GM18498 (cell line): ENCODE results near the gene RASA3.
"Not testable (repeated sequence)": the region's sequence is repeated elsewhere in the genome, so short reads cannot be mapped to it uniquely, and the experiment has no call there.

Experiments used
- ATAC-seq: cut with Tn5 transposase; IDR thresholded peaks from one replicate; pipeline ENCODE4 v1.9.1; 2021; ENCODE audit warnings: mild to moderate bottlenecking, moderate library complexity; ENCODE audit not compliant: unreplicated experiment

Gene RASA3, protein sequence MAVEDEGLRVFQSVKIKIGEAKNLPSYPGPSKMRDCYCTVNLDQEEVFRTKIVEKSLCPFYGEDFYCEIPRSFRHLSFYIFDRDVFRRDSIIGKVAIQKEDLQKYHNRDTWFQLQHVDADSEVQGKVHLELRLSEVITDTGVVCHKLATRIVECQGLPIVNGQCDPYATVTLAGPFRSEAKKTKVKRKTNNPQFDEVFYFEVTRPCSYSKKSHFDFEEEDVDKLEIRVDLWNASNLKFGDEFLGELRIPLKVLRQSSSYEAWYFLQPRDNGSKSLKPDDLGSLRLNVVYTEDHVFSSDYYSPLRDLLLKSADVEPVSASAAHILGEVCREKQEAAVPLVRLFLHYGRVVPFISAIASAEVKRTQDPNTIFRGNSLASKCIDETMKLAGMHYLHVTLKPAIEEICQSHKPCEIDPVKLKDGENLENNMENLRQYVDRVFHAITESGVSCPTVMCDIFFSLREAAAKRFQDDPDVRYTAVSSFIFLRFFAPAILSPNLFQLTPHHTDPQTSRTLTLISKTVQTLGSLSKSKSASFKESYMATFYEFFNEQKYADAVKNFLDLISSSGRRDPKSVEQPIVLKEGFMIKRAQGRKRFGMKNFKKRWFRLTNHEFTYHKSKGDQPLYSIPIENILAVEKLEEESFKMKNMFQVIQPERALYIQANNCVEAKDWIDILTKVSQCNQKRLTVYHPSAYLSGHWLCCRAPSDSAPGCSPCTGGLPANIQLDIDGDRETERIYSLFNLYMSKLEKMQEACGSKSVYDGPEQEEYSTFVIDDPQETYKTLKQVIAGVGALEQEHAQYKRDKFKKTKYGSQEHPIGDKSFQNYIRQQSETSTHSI

DNA sequence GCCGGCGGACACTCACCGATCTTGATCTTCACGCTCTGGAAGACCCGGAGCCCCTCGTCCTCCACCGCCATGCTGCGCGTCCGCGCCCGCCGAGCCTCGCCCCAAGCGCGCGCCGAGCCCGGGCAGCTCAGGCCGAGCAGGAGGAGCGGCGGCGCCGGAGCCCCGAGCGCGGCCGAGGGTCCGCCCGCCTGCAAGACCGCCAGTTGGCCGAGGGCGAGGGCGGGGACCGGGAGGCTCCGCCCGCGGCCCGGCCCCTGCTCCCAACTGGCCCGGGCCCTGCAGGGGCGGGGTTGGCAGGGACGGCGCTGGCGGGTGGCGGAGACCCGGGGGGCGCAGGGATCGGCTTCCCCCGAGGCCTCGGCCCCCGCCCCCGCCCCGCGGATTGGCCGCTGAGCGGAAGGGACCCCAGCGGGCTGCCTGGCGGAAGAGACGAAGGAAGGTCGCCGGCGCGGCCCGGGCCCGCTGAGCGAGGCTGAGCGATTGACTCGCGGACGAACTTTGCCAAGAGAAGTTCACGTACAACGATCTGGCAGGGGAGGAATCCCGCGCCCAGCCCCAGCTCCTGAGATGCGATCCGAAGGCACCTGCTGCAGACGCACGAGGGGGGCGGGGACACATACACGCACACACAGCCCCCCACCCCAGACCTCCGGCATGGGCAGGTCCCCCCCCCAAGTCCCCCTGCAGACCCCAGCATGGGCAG is at the start of gene RASA3:
Gene RASA3 (minus strand): TSS at position 205 of the 703 bp plus-strand sequence. CDS start 134 bp downstream, at position 71.
- peak; percentile 67 for ATAC-seq

DNA sequence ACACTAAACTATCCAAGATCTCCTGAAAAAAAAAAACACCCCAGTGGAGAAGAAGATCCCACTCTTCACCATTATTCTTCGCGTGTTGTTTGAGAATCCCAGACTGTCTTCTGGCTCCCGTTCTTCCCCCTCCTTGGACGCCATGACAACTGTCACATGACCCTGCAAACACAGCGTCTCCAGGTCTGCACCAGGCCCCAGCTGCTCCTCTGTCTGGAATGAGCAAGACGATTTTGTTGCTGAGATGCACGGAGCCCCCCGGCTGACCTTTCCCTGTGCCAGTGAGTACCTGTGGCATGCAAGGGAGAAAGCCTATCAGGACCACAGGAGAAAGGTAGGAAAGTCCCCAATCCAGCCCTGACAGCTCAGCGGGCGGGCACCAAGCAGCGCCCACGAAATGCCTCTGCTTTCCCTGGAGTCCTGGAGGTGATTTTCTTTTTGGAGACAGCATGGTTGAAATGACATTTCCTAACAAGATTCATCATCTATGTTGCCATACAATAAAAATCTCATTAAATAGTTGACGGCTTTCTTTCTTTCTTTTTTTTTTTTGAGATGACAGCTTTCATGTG is 46.8 kb upstream of the RASA3 start, which contains the start of gene CFAP97D2:
Gene CFAP97D2 (plus strand): TSS at position 171 of the 572 bp plus-strand sequence. CDS start 74 bp downstream, at position 245.
- no peak for ATAC-seq

DNA sequence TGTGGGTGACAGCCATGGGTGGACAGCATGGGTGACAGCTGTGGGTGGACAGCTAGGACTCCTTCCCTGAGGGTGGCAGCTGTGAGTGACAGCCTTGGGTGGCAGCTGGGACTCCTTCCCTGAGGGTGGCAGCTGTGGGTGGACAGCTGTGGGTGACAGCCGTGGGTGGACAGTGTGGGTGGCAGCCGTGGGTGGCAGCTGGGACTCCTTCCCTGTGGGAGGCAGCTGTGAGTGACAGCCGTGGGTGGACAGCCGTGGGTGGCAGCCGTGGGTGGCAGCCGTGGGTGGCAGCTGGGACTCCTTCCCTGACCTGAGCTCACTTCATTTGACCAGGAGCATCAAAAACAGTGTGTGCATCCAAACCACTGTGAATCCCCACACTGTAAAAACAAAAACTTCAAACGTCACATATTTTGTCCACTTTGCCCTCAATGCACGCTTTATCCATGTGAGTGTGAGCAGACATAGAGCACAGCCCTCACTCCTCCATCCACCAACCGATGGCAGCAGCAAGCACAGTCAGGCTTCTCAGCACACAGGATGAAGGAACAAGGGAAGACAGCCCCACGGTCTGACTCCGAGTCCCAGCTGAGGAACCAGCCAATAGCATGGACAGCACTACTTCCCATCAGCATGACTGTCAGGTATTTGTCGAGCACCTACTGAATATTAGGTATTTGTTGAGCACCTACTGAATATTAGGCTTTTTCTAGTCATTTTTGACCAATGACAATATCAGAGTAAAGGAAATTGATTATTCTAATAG is 45.0 kb upstream of the RASA3 start:
- ATAC-seq: no peak

DNA sequence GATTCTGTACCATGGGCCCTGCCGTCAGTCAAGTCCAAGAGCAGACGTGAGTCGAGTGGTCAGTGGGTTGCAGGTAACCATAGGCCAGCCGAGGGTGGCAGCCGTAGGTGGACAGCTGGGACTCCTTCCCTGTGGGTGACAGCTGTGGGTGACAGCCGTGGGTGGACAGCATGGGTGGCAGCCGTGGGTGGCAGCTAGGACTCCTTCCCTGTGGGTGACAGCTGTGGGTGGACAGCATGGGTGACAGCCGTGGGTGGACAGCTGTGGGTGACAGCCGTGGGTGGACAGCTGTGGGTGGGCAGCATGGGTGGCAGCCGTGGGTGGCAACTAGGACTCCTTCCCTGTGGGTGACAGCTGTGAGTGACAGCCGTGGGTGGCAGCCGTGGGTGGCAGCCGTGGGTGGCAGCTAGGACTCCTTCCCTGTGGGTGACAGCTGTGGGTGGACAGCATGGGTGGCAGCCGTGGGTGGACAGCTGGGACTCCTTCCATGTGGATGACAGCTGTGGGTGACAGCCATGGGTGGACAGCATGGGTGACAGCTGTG is 44.0 kb upstream of the RASA3 start:
- not testable (repeated sequence) for ATAC-seq

DNA sequence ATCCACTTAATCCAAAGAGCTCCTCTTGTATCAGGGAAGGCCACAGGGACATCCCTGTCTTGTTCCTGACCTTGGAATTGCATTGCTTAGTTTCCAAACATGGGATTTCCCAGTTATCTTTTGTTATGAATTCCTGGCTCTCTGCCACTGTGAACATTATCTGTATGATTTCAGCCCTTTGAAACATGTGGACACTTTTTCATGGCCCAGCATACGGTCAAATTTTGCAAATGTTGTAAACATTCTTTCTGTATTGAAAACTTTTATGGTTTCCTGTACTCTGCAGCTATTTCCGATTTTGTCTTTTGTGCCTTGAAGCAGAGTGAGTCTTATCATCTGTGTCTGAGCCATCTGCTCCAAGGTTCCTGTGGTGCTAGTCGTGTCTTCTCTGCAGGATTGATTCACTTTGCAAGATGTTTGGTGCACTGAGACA is 42.1 kb upstream of the RASA3 start:
- no peak for ATAC-seq

DNA sequence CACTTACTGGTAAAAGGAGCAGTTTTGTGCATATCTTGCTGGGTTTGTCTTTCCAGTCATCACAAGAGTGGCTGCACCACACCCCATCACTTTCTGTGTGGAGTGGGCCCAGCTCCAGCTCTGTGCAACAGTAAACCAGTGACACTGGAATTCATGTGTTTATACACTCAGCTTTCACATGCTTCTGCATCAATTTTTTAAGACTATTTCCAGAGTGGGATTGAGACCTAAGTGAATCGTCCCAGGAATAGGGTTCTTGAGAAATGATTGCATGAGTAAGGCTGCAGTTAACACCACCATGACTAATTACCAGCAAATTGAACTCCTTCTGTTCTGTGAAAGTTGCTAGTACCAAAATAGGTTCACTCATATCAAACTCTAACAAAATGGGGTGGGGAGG is 41.3 kb upstream of the RASA3 start:
- no peak for ATAC-seq

DNA sequence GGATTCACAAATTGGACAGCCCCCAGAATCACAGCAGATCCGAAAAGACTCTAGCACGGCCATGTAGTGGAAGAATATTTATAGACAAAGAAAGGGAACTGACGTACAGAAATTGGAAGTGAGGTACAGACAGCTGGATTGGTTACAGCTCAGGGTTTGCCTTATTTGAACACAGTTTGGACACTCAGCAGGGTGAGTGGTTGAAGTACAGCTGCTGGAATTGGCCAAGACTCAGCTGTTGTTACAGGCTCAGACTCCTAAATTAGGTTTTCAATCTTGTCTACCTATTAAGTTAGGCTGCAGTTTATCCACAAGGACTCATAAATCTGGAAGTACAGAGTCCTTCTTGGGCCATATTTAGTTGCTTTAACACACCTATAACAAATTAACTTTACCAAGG is 40.8 kb upstream of the RASA3 start:
- ATAC-seq: no peak

DNA sequence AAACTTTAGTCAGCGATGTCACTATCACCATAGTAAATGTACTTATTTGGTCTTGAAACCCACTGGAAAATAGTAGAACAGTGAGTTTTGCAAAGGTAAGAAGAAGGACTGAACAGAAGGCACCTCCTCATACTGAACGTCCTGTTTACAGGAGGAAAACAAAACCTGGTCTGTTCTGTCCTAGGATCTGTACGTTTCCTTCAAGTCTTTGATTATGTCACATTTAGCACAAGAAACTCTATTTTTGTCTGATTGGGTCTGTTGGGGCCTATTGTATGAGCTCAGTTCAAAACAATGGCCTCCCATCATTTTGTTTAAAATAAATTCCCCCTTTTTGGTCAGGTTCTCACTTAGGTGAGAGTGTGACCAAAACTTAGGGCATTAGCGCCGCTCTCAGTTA is 35.5 kb upstream of the RASA3 start:
- ATAC-seq: no peak

DNA sequence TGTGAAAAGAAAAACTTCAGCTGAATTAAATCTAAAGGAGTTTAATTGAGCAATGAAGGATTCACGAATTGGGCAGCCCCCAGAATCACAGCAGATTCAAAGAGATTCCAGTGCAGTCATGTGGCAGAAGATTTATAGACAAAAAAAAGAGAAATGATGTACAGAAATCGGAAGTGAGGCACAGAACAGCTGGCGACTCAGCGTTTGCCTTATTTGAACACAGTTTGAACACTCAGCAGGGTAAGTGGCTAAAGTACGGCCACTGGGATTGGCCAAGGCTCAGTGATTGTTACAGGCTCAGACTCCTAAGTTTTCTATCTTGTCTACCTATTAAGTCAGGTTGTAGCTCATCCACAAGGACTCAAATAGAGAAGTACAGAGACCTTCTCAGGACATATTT is 35.0 kb upstream of the RASA3 start:
- ATAC-seq: no peak

DNA sequence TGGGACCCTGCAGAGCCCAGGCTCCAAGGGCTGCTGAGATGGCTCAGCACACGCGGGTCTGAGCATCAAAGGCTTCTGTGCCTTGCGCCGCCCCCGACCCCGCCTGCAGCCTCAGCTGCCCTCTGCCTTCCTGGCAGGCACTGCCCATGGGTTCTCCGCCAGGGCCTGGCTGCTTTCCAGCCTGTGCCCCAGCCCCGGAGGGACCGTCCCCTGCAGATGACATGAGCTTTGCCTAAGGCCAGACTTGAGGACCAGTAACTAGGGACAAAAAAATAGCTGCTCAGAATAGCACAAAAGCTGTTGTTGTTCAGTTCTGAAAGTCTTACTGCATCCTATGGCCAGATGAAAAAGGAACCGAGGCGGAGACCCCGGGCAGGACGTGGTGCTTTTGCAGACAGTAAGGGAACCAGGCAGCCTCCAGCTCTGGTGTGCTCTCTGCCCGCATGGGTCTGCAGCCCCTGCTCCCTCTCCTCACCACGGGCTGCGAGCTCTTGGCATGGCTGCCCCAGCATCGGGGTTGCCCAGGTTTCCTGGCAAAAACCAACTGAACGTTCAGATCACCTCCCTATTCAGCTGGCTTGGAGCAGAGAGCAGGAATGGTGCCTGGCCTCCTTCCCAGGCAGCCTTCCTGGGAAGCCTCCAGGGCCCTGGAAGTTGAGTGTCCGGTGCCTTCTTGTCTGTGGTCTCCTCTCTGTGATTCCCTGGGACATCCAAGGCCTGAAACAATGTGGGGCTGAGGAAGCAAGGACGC is 34.1 kb upstream of the RASA3 start:
- no peak for ATAC-seq

DNA sequence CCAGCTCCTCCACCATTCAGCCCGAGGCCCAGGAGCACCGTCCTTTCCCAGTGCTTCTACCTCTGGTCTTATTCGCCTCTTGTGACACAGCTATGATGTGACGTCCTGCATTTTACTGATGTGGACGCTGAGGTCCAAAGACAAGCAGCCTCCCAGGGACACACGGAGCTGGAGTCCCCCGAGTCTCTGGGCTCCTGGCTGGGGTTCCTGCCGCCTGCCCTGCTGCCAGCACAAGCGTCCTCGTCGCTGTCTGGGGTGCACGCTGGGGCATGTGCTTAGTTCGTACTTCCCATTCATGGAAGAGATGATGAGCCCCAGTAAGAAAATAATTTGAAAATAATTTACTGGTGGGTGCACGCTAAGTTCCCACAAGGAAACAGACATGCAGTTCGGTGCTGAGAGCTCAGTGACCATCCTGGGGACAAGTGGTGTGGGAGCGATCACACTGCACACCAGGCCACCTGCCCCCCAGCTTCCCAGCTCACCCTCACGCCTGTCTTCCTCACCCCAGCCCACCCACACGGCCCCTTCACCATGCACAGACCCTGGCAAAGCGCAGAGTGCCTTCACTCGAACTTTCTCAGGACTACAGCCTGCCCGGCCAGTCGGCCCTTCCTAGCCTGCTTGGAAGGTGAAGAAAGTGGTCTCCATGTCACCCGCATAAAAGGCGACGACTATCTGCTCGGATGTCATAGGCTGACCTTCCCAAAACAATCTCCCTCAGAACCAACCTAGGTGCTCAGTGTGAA is 32.4 kb upstream of the RASA3 start:
- ATAC-seq: no peak

DNA sequence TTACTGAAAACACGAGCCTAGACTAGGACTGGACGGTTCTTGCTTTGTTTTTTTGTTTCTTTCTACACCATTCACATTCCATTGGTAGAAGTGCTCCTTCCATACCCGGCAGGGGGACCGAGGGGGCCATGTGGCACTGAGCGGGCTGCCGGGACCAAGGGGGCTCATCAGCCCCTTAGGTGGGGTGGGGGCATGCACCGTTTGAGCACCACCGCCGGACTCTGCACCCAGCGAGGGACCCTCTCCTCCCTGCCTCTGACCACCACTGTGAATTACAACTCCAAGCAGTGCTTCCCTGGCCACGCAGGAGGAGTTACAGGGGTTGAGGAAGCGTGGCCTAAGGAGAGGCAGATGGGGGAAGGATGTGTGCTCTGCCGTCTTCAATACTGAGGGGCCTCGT is 31.6 kb upstream of the RASA3 start:
- ATAC-seq: no peak

DNA sequence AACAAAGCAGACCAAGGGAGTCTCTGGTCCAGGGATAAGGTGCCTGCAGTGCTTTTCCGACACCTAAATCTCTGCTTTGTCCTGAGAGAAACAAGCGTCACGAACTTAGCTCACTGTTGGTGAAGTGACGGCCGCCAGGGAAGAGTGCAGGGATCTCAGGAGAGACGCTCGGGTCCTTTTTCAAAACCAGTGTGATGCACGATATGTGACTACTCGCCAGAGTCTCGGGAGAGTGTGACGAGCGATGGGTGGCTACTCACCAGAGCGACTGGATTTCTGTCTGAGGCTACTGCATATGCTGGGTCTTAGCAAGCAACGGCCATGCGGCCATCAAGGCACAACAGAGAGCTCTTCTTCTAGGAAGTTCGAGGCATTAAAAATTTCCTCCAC is 30.1 kb upstream of the RASA3 start:
- no peak for ATAC-seq

DNA sequence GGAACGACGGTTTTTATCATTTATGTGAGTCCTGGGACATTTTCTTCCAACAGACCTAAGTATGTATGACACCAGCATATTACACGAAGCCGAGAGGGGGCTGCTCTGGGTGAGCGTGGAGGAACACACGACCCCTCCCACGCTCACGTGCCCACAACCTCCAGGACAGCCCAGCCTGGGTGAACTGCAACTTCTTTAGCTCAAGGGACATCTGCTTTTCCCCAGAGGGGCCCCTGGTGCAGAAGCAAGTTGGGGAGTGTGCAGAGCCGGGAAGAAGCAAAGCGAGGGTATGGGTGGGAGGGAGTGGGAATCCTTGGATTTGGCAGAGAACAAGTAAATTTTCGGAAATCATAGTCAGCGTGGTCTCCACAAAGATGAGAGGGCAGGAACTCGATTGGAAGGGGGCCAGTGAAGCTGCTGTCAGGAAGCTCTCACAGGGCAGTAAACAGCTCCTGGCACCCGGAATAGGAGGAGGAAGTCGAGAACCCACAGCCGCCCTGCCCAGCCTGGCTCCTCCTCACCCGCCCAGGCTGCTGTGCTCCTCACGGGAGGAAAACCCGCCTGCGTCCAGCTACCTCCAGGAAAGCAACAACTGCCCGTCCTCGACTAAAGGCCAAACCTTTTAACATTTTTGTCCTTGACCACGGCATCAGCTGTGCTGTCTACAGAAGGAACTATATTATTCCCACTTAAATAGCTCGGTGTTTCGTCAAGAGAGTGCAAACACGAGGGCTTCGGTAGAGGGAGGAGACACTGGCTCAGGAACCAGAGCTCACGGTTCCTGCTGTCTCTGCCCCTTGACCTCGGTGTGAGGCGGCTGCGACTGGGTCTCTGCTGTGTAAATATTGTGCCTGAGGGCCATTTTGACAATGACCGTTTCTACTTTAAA is 29.5 kb upstream of the RASA3 start:
- ATAC-seq: no peak

DNA sequence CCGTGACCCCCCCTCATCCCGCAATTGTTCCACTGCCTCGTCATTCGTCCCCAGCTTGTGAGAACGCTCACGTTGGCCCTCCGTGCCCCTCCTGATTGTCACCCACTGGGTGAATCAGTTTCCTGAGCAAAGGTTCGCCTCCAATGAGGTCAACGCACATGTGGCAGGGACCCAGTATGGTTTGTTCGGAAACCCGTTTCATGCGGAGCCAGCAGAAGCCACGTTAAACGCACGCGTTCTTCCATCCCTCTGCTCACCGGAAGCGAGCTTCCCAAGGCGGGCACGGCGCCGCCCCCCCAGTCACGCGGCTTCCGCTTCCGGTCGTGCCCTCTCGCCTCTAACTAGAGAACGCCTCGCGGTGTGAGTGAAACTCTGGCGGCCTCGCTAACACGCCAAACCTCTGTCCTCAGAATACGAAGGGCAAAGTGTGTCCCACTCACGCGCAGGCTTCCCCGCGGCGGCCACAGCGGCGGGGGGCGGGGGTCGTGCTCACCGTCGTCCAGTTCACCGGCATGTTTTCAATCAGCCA is 28.7 kb upstream of the RASA3 start:
- no peak for ATAC-seq

DNA sequence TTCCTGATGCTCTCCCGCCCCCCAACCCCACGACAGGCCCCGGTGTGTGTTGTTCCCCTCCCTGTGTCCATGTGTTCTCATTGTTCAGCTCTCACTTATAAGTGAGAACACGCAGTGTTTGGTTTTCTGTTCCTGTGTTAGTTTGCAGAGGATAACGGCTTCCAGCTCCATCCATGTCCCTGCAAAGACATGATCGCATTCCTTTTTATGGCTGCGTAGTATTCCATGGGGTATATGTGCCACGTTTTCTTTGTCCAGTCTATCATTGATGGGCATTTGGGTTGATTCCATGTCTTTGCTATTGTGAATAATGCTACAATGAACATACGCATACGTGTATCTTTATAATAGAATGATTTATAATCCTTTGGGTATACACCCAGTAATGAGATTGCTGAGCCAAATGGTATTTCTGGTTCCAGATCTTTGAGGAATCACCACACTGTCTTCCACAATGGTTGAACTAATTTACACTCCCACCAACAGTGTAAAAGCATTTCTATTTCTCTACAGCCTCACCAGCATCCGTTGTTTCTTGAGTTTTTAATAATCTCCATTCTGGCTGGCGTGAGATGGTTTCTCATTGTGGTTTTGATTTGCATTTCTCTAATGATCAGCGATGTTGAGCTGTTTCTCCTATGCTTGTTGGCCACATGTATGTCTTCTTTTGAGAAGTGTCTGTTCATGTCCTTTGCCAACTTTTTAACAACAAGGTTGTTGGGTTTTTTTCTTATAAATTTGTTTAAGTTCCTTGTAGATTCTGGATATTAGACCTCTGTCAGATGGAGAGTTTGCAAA is 26.6 kb upstream of the RASA3 start:
- ATAC-seq: not testable (repeated sequence)
